Stimulated activated naive CD8-positive, alpha-beta T cell treated with anti-CD3 and anti-CD28 coated beads, Interleukin-15, Interleukin-2, amounts not matched to agents 100 U/mL and 50 U/mL, for 24 hours (primary cell): ENCODE results near the gene OVOL3.
"Not testable (repeated sequence)": the region's sequence is repeated elsewhere in the genome, so short reads cannot be mapped to it uniquely, and the experiment has no call there.

Experiments
- ATAC-seq: fragments of 150-1000 bp; cut with Tn5 transposase; one replicate; pipeline ENCODE4 v1.10.0; 2021
- DNase-seq: peaks from one replicate; pipeline ENCODE4 v3.0.0; 2021

Gene OVOL3

DNA sequence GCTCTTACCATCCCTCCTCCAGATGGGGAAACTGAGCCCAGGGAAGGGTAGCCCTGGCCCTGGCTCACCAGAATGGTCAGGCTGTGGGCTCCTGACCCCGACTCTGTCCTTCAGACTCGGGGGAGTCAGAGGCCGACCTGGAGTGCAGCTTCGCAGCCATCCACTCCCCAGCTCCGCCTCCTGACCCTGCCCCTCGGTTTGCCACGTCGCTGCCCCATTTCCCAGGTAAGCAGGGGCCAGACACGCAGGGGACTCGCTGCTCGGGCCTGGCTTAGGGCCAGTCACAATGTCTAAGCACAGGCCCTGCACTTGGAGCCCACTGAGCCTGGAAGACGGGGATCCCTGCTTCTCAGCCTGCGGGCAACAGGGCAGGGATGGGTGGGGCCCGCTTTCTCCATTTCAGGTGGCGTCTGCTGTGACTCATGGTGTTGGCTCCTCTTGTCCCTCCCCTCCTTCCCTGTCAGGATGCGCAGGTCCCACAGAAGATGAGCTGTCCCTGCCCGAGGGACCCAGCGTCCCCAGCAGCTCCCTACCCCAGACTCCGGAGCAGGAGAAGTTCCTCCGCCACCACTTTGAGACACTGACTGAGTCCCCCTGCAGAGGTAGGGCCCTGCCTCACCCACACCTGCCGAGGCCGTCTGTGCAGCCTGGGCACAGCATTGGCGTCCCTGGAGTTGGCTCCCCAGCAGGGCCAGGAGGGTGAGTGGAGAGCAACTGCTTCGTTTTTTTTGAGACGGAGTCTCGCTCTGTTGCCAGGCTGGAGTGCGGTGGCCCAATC lies 9.2 kb upstream of the OVOL3 start:
- ATAC-seq (no peak), DNase-seq (no peak)

DNA sequence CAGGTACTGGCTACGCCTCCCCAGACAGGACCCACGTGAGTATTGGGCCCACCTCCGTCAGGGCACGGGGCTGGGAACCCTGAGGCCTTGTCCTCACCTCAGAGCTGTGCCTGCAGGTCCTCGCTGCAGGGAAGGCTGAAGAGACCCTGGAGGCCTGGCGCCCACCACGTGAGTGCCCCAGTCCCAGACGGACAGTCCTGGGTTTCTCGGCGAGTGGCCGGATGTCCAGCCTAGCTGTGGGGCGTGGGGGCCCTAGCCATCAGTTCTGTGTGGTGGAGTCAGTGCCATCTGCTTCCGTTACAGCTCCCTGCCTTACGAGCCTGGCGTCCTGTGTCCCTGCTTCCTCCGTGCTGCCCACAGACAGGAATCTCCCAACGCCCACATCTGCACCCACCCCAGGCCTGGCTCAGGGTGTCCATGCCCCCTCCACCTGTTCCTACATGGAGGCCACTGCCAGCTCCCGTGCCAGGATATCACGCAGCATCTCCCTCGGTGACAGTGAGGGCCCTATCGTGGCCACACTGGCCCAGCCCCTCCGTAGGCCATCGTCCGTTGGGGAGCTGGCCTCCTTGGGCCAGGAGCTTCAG lies 7.8 kb upstream of the OVOL3 start:
- DNase-seq (no peak), ATAC-seq (no peak)

DNA sequence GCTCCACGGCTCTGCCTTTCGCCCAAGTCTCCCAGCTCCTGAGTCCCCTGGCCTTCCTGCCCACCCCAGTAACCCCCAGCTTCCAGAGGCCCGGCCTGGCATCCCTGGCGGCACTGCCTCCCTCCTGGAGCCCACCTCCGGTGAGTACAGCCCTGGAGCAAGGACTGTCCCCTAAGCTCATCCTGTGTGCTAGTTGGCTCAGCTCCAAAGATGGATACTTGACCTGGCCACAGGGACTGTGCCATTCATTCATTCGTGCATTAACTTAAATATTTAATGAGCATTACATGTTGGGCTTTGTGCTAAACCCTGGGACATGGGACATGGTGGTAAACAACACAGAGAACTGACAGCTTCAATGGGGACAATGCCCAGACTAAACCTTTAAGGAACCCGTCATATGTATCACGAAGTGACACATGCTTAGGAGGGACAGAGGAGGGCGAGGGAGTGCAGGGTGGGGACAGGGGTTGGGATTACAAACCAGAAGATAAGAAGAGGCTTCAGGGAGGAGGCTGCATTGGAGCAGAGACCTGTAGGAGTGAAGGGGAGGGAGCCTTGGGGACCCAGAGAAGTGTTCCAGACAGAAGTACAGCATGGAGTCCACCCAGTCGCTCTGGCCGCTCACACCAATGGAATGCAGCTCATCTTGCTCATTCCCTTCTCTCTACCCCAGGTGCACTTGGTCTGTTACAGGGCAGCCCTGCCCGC lies 6.9 kb upstream of the OVOL3 start:
- ATAC-seq: no peak
- DNase-seq: no peak

DNA sequence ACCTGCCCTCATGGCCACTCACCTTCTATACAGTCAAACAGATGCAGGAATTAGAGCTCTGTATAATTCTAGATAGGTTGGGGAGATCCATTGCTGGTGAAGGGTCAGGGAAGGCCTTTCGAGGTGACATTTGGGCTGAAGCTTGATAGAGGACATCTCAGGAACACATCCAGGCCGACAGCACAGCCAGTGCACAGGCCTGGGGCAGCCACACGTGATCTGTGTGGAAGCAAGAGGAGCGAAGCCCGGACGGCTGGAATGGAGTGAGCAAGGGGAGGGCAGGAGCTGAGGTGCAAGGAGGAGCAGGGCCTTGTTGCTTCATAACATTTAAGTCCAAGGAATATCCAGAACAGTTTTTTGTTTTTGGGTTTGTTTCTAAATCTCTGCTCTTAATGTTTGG lies 4.5 kb upstream of the OVOL3 start:
- ATAC-seq (no peak), DNase-seq (no peak)

DNA sequence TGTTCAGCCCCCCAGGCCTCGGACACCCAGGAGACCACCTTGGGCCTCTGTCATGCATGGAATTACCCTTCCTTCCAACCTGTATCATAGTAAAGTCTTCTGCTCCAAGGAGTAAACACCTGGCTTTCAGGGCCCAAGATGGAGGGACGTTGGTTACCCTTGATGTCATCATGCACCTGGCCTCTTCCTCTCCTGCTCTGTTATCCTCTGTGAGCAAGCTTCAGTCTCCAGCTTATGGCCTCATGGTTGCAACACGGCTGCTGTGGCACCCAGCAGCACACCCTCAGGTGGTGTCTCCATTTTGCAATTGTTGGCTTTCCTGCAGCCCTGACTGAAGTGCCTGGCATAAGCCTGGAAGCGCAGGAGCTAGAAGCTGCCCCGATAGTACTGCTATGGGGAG lies 4.0 kb upstream of the OVOL3 start:
- no peak for DNase-seq
- no peak for ATAC-seq

DNA sequence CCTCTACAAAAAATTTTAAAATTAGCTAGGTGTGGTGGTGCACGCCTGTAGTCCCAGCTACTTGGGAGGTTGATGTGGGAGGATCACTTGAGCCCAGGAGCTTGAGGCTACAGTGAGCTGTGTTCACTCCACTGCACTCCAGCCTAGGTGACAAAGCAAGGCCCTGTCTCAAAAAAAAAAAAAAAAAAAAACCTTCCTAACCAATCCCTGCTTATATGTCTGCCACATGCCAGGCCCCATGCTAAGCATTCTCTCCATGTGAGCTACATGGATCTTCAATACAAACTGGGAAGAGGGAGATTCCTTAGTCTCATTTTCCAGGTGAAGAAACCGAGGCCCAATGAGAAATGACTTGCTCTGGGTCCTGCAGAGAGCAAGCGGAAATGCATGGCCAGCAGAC lies 2.3 kb upstream of the OVOL3 start:
- DNase-seq: no peak
- no peak for ATAC-seq

DNA sequence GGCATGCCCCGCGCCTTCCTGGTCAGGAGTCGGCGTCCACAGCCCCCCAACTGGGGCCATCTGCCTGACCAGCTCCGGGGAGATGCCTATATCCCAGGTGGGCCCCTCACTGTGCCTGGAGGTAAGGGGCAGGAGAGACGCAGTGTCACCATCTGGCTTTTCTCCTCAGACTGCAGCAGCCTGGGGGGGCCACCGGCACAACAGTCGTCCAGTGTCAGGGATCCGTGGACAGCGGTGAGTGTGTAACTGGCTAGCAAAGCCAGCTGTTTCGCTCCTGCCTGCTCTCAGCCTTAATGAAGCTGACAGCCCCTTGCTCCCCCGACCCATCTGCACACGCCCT lies 227 bp downstream of the OVOL3 start:
- ATAC-seq: no peak
- DNase-seq: no peak

DNA sequence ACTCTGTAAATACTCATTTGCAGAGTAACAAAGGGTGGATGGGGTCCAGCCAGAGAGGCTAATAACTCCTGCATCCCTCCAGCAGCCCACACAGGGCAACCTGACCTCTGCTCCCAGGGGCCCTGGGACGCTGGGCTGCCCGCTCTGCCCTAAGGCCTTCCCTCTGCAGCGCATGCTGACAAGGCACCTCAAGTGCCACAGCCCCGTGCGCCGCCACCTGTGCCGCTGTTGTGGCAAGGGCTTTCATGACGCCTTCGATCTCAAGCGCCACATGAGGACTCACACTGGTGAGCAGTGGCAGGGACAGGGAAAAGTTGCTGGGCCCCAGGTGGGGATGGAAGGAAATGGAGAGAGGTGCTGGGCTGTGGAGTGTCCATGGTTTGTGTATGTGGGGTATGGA lies 1.7 kb downstream of the OVOL3 start:
- no peak for DNase-seq
- no peak for ATAC-seq

DNA sequence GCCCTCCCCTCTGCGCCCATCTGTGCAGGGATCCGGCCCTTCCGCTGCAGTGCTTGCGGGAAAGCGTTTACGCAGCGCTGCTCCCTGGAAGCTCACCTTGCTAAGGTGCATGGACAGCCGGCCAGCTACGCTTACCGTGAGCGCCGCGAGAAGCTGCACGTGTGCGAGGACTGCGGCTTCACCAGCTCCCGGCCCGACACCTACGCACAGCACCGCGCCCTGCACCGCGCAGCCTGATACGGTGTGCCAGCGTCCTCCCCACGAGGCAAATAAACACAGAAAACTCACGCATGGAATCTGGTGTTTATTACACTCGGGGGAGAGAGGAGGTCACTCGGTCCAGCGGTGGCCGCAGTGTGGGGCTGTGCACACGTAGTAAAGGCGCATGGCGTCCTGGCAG lies 2.5 kb downstream of the OVOL3 start:
- ATAC-seq (no peak), DNase-seq (no peak)

DNA sequence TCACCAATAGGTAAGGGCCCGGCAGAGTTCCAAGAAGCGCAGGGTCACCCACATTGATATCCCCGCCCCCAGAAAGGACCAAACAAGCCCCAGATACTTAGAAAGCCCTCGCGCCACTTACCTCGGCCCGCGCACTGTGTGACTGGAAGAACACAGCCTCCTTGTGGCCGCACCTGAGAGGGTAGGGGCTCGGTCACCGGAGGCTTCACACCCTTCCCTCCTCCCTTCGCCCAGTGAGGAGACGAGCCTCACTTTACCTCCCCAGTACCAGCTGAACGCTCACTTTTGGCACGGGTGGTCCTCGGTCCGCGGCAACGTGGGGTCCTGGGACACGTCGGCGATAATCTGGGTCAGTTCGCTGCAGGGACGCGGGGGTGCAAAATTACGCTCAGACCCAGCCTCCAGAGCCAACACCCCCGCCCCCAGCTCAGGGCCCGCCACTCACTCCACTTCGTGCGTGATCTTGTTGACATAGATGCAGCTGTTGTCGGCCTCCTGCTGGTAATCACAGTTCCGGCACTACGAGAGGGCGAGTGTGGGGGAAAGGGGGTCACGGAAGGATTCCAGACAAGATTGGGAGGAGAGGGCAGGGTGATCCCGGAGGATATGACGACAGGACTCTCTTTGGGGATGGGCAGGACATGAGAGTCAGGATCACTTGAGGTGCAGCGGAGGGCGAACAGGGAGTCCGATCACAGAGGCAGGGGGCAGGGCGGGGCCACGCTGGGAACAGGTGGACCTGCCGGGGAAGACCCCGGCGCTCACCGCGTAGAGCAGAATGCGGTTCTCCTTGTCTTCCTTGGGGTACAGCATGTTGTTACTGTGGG lies 3.2 kb downstream of the OVOL3 start:
- peak; percentile 25 for DNase-seq

DNA sequence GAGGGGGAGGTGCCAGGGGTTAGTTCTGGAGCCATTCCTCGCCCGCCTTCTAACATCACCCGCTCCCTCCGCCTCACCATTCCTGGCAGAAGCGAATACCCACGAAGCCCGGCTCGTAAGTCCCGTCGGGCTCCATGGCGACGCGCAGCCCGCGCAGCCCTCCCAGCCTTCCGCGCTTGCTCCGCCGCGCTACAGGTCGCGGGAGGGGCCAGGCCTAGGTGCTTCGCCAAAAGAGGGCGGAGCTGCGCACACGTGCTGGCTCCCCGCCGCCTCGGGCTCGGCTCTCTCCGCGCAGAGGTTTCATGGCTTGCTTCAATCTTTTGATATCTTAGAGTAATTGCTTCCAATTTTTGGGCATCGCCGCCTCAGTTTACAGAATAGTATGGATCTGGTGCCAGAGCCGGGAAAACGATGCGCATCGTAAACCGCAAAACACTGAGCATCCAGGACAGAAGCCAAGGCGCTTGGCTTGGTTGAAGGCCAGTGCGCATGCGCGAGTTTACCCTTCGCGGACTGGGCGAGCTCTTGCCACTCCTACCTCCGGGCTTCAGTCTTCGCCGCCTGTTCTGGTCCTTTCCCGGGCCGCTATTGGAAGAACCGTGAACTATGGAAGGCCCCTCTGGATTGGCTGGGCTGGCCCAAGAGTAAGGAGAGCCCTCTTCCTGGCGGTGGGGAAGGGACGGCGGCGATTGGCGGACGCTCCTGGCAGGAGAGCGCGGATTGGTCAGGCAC lies 3.9 kb downstream of the OVOL3 start, which contains the start of gene POLR2I:
POLR2I (minus strand) TSS at position 155 of the 732 bp plus-strand sequence; CDS start at position 136, 19 bp downstream.
- peak; percentile 95 for ATAC-seq
- peak; percentile 99 for DNase-seq

More for the DNA sequence above, 3.2 kb downstream of the OVOL3 start:
- ATAC-seq: no peak

DNA sequence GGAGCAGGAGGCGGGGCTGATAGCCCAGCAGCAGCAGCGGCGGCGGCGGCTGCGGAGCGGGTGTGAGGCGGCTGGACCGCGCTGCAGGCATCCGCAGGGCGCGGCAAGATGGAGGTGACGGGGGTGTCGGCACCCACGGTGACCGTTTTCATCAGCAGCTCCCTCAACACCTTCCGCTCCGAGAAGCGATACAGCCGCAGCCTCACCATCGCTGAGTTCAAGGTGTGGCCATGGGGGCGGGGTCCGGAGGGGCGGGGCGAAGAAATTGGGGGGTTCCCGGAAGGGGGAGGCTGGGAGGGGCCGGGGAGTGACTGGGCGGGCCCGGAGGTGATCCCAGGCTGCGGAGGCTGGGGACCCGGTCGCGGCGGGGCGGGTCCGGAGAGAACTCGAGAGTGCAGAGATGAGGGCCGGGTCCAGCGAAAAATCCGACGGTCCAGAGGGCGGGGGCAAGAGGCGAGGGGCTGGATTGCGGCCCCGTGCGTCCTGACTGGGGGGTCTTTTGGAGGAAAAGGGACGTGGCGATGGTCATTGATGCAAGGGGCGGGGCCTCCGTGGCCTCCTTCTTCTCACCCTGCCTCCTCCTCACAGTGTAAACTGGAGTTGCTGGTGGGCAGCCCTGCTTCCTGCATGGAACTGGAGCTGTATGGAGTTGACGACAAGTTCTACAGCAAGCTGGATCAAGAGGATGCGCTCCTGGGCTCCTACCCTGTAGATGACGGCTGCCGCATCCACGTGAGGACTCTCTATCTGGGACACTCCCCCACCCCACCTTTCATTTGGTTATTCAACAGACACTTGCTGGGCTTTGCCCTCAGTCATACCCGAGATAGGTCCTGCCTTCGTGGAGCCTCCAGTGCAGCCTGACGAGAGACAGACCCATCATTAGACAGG lies 4.8 kb downstream of the OVOL3 start, which contains the start of gene TBCB:
TBCB (plus strand) TSS at position 16 of the 891 bp plus-strand sequence; CDS start at position 109, 93 bp downstream.
- DNase-seq (peak; percentile 91), ATAC-seq (peak; percentile 67)

DNA sequence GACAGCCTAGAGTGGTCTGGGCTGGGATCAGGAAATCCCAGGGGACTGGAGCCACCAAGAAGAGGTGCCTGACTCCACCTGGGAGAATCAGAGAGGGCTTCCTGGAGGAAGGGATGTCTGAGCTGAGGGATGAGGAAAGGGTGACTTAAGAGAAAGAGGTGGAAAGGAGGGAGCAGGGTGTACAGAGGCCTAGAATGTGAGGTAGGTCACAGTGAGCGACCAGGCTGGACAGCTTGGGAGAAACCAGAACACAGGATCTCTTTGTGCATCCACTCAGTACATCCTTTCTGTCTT lies 5.3 kb downstream of the OVOL3 start:
- ATAC-seq (no peak), DNase-seq (no peak)

DNA sequence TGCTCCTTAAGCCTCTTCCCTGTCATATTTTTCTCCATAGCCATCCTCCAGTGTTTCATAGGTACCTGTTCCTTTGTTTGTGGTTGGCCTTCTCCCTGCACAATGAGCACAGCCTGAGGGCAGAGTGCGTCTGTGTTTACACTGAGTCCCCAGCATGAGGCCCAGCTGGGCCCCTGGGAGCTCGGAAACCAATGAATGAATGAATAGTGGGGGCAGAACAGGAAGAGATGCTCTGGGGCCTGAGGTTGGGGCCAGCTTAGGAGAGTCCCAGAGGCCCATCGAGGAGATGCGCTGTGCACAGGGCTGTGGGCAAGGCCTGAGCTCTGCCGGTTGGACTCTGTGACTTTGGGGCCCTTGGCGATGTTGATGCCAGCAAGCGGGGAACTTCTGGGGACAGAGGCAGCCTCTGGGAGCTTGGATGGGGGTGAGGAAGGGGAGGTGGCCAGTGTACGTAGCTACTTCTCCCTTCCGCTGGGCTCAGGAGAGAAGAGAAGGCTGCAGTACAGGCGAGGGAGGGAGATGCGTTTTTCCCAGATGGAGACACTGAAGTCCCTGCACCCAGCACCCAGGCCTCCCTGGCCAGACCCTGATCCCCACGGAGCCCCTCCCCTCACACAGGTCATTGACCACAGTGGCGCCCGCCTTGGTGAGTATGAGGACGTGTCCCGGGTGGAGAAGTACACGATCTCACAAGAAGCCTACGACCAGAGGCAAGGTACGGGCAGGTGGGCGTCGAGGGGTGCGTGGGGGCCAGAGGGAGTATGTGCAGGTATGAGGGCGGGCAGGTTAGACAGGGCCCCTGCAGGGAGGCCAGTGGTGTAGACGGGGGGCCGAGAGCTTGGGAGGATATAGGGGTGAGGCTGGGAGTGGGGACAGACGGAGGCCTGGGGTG lies 9.4 kb downstream of the OVOL3 start:
- ATAC-seq (no peak), DNase-seq (no peak)

DNA sequence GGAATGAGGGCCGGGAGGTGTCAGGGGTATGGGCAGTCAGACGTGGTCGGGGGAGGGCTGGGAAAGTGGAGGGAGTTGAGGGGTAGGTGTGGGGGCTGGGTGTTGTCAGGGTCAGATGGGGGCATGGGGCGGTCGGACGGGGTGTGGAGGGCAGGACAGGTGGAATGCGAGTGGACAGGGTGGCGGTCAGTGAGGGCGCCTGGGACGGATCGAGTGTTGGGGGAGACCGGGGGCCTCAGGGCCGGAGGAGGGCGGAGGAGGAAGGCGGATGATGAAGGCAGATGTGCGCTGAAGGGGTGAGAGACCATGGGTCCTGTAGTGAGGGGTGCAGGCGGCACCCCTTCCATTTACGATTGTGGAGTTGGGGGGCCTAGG lies 10.0 kb downstream of the OVOL3 start:
- no peak for DNase-seq

DNA sequence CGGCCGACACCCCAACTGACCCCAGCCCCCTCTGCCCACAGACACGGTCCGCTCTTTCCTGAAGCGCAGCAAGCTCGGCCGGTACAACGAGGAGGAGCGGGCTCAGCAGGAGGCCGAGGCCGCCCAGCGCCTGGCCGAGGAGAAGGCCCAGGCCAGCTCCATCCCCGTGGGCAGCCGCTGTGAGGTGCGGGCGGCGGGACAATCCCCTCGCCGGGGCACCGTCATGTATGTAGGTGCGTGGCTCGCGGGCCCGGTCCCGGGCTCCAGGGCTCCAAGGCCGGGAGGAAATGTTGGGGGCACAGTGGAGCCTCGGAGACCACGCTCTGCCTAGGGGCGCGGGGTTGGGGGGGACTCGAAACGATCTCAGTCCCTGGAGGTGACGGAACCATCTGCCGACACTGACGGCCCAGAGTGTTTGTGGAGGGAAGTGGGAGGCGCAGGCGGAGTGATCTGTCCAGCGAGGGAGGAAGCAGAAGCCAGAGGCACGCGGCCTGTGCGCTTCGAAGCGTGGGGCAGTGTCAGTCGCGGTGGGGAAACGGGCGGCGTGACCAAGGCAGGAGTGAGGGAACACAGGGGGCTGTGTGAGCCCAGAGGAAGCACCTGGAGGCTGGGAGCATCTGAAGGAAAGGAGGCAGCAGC lies 10.7 kb downstream of the OVOL3 start:
- no peak for ATAC-seq
- DNase-seq: no peak

More for the DNA sequence above, 10.0 kb downstream of the OVOL3 start:
- ATAC-seq: no peak

DNA sequence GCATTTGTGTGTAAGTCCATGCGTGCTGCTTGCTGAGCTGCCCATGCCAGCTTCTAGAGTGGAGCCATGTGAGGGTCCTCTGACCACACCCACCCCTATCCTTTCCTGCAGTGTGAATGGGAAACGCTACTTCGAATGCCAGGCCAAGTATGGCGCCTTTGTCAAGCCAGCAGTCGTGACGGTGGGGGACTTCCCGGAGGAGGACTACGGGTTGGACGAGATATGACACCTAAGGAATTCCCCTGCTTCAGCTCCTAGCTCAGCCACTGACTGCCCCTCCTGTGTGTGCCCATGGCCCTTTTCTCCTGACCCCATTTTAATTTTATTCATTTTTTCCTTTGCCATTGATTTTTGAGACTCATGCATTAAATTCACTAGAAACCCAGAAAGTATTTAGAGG lies 14.6 kb downstream of the OVOL3 start:
- ATAC-seq (no peak), DNase-seq (peak; percentile 29)

DNA sequence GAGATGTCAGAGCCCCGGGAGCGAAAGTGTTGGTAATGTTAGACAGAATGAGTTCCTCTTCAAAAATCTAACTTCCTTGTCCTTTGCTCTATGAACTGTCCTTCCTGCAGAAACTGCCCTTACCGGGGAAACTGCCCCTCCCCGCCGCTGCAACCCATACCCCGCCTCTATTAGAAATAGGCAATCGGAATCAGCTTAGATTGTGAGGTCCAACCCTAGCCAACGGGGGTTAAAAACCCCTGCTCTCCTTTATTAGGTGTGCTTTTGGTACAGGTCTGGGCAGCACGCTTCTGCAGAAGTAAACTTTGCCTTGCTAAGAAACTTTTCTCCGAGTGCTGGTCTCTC lies 17.4 kb downstream of the OVOL3 start:
- ATAC-seq (no peak), DNase-seq (no peak)

DNA sequence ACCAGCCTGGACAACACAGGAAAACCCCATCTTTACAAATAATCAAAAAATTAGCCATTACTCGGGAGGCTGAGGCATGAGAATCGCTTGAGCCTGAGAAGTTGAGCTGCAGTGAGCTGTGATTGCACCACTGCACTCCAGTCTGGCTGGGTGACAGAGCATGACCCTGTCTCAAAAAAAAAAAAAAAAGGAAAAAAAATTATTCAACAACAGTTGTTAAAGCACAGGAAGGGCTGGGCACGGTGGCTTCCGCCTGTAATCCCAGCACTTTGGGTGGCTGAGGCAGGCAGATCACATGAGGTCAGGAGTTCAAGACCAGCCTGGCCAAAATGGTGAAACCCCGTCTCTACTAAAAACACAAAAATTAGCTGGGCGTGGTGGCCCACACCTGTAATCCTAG lies 20.3 kb downstream of the OVOL3 start:
- not testable (repeated sequence) for DNase-seq, ATAC-seq
